ENCODE measurements around the gene FAU.

Gene FAU

GRCh38 chr11:65071907-65072630 lies 49.9 kb downstream of the FAU start:
- DNase-seq, result no peak
